GM23338 (cell line): ENCODE data around the gene NPLOC4.

Experiments
- EZH2 ChIP-seq: fragments of 200-600 bp; sonication (generic); IDR thresholded peaks from one replicate; pipeline ENCODE4 v1.8.0; 2017; ENCODE audit warnings: antibody characterized with exemption, mild to moderate bottlenecking, low read depth; ENCODE audit not compliant: unreplicated experiment
- EZH2phosphoT487 ChIP-seq: fragments of 200-600 bp; sonication (generic); IDR thresholded peaks from one replicate; pipeline ENCODE4 v1.8.1; 2018; ENCODE audit warnings: antibody characterized with exemption; ENCODE audit not compliant: unreplicated experiment
- JUNB ChIP-seq: IDR thresholded peaks from one replicate; pipeline ENCODE4 v1.6.1; 2016; ENCODE audit warnings: antibody characterized with exemption; ENCODE audit not compliant: unreplicated experiment
- POLR2AphosphoS5 ChIP-seq: IDR thresholded peaks from 2 replicates; pipeline ENCODE4 v1.6.1; 2016; ENCODE audit warnings: antibody characterized with exemption, low read depth
- STAT1 ChIP-seq: IDR thresholded peaks from one replicate; pipeline ENCODE4 v1.6.1; 2016; ENCODE audit warnings: antibody characterized with exemption; ENCODE audit not compliant: unreplicated experiment
- ZNF331 ChIP-seq: fragments of 250-450 bp; sonication (Bioruptor Pico); IDR thresholded peaks from 2 replicates; pipeline ENCODE4 v1.5.0; 2020; ENCODE audit warnings: low read depth, mild to moderate bottlenecking, moderate library complexity
- TF ChIP-seq, protein P1 (sequence below), 2 experiments: fragments of 200-600 bp in 1 of 2; sonication (generic) in 1 of 2; conservative IDR thresholded peaks; 2 replicates each; pipeline versions ENCODE4 v1.5.1 to v1.6.1; 2016 to 2017; ENCODE audit warnings: antibody characterized with exemption in 2 of 2, low read depth in 2 of 2, mild to moderate bottlenecking in 2 of 2, moderate library complexity in 1 of 2

DNA sequence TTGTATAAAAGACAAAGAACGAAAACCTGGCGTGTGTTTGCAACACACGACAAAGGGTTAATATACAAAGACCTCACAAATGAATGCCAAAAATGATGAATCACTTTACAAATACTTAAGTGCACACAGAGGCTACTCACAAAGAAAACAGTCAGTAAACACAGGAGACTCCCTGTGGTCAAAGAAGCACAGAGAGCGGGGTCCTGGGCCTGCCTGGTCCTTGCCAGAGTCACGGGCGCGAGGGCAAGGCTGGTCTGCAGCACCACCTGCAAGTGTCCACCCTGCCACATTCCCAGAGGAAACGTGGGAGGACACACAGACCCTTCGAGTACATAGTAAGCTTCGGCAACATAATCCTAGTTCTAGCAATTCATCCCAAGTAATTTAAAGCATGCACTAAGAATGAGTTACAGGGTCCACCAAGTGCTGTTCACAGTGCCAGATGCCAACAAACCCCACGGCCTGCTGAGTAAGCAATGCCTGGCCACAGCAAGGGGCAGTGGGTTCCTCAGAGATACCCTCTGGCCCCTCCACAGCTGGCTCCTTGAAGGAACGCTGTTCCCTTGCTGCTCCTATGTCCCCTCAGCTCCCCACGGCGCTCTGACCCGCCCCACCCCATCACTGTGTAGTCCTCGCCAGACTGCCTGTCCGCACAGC lies 60.2 kb downstream of the NPLOC4 start:
- TF ChIP-seq, protein P1, sequence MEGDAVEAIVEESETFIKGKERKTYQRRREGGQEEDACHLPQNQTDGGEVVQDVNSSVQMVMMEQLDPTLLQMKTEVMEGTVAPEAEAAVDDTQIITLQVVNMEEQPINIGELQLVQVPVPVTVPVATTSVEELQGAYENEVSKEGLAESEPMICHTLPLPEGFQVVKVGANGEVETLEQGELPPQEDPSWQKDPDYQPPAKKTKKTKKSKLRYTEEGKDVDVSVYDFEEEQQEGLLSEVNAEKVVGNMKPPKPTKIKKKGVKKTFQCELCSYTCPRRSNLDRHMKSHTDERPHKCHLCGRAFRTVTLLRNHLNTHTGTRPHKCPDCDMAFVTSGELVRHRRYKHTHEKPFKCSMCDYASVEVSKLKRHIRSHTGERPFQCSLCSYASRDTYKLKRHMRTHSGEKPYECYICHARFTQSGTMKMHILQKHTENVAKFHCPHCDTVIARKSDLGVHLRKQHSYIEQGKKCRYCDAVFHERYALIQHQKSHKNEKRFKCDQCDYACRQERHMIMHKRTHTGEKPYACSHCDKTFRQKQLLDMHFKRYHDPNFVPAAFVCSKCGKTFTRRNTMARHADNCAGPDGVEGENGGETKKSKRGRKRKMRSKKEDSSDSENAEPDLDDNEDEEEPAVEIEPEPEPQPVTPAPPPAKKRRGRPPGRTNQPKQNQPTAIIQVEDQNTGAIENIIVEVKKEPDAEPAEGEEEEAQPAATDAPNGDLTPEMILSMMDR (conservative IDR thresholded peaks at IDR 0.05; ENCODE audit: low read depth in 2 of 2) = no peak
- TF ChIP-seq JUNB = no peak
- no peak for TF ChIP-seq STAT1
- TF ChIP-seq EZH2 = no peak
- no peak for TF ChIP-seq ZNF331 (CRISPR knock-in tag)
- no peak for TF ChIP-seq EZH2phosphoT487
- TF ChIP-seq POLR2AphosphoS5 = no peak
